Hindlimb muscle (tissue), 1 donor: Measurements from ENCODE around the gene CELF2. TPM values are rescaled to one million over a fixed set of nuclear protein-coding genes. Genes with fewer than 3 reads are reported as not detected.
"Not testable (repeated sequence)": the region's sequence is repeated elsewhere in the genome, so short reads cannot be mapped to it uniquely, and the experiment has no call there.

ENCODE experiments used
- DNase-seq: peaks from one replicate; pipeline ENCODE4 v3.0.0-alpha.2; 2013
- polyA plus RNA-seq: library from polyadenylated mRNA; unstranded; fragments of 120-200 nt; gene quantifications from one replicate; pipeline ENCODE4 v1.2.1, GENCODE V29; 2013; ENCODE audit not compliant: insufficient read length

CELF2 gene
- 90.1 TPM for polyA plus RNA-seq

DNA sequence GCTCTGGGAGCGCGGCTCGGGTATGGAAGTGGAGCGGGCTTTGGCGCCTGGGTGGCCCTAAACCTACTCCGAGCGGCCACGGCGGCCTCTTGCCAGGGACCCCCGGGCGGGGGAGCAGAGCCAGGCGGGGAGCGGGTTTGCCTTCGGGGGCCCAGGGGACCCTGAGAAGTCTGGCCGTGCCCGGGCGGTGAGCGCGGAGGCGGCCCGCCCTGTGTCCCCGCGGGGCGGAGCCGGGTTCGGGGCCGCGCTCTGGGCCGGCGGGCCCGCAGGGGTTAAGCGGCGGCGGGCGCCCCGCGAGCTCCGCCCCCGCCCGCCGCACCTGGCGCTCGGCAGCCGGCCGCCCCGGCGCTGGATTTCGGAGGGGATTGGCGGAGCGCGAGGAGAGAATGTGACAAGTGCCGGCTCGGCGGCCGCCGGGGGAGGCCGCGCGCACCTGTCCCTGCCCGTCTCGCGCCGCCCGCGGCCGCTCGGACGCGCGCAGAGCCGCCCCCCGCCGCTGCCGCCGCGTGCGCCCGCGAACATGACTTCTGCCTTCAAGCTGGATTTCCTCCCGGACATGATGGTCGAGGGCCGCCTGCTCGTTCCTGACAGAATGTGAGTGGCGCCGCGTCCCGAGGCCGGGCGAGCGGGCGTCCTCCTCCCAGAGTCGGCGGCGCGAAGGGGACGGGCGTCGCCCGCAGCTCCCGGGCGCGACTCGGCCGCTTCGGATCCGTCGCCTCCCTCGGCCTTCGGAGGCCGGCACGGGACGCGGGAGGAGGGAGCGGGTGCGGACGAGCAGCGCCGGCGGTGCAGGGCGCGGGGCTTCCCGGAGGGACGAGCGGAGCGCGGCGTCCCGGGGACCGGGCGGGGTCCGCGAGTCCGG, at the start of gene CELF2:
TSS of gene CELF2 (plus strand) at position 303 of the 862 bp plus-strand sequence. CDS start at position 521, 218 bp downstream.
- DNase-seq, result peak; percentile 69

DNA sequence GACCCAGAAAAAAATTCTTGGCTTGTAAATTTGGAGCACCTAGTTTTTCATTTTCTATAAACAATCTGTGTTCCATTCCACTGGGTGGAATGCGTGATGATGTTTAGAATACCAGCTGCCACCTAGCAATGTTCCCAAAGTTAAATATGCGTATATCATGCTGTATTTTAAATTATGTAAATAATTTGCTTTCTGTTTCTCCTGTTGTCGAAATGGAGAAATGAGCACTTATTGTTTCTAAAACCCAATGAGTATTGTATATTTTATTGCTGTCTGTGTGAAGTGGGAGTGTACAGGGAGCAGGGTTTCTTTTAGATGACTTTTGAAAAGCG, 49.4 kb upstream of the CELF2 start:
- no peak for DNase-seq

DNA sequence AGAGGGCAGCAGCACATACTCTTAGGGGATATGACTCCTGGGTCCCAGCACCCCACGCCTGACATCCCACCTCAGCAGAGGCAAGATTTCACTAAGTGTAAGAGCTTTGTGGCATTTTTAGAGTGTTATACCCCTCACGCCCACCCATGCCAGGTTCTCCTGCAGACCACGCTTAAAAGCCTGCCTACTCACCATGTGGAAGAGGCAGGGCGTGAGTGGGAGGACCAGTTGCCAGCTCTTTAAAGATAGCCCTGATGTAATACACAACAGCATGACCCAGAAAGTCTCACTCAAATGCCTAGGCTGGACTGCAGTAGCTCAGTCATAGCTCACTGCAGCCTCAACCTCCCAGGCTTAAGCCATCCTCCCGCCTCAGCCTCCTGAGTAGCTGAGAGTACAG, 44.4 kb upstream of the CELF2 start:
- DNase-seq, result no peak

DNA sequence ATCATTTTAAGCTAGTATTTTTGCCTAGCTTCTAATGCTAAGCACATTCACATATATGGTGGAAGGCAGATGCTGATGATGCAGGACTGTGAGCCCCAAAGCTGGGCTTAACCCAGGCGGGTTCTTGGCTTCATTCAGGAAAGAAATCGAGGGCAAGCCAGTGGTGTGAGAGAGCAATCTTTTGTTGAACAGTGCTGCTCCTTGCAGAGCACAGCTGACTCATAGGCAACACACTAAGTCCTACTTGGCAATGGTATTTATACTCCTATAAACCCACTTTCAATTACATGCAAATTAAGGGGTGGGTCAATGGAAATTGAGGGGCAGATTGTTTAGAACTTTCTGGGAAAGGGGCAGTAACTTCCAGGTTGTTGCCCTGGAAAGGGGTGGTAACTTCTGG, 42.0 kb upstream of the CELF2 start:
- DNase-seq, result no peak

DNA sequence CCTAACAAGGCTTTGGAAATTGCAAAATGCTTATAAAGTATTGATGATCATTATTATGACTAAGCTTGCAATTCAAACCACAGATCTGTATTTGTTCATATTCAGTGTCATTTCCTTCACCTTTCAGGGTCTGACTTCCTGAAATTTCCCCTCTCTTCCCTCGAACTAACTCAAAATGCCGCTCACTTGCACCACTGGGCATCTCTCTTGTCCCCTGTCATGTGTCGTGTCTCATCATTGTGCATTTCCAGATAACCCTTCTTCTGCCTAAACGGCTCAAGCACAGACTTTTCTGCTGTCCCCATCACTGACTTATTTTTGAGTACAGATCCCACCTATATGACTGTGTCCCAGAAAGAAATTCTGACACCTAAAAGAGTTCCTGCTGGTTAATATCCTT, 41.0 kb upstream of the CELF2 start:
- DNase-seq, result no peak

DNA sequence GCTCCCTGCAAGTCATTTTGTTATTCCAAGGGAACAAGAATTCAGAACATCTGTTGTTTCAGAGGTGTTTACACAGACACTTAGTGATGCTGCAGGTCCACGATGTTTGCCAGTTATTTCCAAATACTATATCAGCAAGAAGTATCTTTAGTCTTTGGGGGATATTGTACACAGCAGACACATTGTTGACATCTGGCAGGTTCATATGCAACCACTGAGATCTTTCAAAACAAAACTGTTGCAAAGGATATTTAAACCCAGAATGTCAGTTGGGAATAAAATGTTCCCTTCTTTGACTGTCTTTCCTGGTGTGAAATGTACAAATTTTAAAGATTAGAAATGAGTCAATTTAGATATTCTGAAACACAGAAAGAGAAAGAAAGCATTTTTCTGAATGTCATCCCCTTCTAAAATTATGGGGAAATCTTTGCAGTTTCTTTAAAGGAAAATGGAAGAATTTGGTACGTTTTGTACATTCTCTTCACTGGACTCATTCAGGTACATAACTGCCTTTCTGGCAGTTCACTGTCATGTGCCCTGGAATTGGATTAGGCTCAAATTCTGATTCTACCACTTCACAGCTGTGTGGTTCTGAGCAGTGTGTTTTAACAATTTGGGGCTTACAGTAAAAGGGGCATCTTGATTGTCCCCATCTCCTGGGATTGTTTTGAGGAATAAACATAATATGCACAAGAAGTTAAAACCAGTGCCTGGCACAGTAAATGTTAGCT, 40.3 kb upstream of the CELF2 start:
- no peak for DNase-seq

DNA sequence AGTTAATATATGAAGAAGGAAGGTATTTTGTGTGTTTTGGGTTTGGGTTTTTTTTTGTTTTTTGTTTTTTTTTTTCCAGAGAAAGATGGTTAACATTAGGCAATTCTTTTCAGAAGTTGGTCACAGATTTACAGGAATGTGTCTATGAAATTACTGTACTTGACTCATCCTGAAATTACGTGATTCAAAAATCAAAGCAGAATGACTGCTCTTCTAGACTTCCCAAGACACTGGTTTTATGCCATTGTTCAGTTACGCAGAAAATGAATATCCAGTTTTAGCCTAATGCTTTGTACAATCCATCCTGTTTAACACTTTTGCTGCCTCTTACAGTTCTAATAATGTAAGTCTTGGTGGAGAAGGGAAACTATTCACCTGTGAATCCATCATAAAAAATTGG, 39.7 kb upstream of the CELF2 start:
- DNase-seq, result no peak

DNA sequence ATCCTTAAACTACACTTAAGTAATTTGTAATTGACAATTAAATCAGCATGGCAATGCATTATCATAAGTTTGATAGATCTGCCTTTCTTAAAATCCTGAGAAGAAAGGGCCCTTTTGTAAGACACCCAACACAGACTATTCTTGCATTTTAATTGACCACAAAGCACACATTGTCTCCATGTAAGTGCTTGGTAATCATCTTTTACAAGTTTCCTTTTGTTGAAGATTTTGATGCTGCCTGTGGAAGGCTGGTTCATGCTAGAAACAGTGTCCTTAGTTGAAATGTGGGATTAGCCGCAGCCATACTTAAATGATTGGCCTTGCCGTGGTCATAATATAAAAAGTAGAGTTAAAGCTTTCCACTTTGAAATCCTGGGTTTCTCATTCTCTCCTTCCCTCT, 32.3 kb upstream of the CELF2 start:
- no peak for DNase-seq

DNA sequence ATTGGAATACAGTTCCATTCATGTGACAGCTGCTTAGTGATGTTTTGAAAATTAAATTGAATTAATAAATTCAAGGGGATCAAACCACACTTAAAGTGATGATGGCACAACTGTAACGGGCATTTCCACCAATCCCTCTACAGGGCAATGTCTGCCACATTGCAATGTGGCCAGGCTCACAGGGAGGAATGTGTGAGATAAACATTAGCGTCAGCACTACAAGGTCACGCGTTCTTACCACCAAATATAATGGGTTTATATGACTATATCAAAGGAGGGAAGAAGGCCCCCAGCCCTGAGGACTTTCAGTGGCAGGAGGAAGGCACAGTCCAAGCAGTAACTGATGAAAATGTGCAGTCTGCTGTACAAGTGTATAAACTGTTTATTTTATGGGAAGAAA, 31.1 kb upstream of the CELF2 start:
- DNase-seq, result no peak

DNA sequence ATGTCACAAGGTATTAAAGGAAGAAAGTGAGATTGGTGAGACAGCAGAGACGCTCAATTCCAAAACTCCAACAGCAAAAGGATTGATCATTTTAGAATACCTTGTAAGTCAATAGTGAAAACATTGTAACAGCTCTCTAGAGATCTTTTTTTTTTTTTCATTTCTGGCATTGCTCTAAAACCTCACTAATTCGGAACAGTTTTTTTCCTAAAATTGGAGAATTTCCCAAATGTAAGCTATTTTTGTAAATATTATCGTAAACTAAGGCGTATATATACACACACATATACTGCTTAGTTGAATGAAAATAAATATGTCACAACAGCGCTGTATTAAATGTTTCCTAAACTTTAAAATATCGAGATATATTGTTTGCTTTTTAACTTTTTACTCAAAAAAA, 30.6 kb upstream of the CELF2 start:
- no peak for DNase-seq

DNA sequence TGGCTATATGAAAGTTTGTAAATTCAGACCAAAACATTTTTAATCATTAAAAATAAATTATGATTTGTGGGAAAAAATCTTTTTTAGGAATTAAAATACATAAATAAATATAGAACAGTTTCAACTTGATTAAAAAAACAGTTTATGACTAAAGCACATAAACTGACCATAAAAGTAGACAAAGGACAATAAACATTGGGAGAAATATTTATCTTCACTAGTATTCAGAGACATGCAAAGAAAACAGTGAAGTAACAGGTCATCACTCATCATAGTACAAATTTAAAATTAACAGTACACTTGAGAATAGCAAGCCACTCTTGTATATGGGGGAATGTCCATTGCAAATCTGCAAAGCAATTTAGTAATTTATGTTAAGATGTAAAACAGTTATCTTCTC, 28.0 kb upstream of the CELF2 start:
- DNase-seq, result no peak

DNA sequence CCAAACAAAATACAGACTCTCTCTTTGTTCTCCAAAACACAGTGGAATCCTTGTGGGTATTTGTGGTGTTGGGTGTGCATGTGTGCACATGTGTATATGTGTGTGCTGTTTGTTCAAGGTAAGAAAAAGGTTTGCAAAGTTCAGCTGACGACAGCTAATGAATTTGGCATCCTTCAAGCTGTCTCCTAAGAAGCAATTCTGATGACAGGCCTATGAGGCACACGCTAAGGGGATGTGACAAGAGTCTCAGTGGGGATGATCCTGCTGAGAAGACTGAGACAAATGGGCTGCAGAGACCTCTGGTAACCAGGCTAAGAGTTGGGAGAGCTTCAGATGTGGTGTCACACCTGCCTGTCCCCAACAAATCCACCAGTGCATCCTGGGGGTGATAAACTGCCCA, 26.5 kb upstream of the CELF2 start:
- DNase-seq, result no peak

DNA sequence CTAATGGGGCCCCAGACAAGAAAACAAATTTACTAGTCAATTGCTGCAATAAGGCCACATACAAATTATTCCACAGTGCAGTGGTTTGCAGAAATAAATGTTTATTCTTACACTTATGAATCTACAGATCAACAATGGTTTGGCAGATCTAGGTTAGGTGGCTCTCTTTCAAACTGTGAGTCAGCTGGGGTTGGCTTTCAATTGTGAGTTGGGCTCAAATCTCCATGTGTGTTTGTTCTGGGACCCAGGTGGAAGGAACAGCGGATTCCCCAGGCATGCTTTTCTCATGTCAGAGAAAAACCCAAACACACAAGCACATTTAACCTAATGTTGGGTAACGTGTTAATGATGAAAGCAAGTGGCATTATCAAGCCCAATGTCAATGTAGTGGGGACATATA, 25.6 kb upstream of the CELF2 start:
- no peak for DNase-seq

DNA sequence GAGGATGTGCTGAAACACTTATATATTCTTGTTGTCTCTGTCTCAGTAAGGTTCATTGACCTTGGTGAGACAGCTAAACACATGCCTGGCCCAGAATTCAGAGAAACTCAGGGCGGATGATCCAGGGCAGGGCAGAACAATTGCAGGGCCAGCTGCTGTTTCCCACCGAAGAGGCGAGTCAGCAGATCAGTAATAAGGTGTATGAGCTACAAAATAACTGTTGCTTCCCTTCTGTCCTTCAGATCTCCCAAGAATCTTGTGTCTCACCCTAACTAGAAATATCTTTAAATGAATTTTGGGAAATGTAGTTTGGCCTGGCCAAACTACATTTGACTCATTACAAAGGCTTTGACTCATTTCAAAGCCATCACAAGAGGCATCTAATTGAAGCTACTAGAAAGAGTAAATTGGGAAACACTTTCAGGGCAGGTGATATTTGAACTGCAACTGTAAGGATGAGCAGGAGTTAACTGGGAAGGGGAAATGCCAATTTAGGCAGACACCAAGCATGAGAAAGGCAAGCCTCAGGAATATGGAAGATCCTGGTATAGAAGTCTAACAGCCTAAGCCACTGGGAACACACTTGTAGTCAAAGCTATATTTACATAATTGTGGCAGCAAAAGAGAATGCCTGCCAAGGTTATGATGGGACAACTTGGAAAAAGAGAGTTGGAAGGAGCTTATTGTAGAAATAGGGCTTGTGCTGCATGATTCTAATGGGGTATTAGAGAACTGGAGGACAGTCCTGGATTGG, 24.5 kb upstream of the CELF2 start:
- DNase-seq, result no peak

DNA sequence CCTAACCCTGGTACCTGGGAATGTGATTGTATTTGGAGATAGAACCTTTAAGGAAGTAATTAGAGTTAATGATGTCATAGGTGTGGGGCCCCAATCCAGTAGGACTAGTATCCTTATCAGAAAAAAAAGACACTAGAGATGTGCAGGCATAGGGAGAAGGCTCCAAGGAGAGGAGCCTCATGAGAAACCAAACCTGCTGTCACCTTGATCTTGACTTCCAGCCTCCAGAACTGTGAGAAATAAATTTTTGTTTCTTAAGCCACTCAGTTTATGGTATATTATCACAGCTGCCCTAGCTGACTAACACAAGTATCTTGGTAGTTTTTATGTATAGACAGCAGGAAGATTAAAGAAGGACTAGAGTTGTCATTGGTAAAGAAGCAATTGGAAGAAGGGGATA, 23.9 kb upstream of the CELF2 start:
- no peak for DNase-seq

DNA sequence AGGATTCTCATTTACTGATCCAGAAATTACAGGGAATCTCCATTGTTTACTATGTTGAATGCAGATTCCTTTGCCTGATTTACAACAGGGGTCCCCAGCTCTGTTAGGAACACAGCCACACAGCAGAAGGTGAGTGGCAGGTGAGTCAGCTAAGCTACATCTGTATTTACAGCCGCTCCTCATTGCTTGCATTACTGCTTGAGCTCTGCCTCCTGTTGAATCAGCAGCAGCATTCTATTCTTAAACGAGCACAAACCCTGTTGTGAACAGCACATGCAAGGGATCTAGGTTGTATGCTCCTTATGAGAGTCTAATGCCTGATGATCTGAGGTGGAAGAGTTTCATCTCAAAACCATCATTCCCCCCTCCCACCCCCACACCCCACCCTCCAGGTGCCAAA, 23.3 kb upstream of the CELF2 start:
- no peak for DNase-seq

DNA sequence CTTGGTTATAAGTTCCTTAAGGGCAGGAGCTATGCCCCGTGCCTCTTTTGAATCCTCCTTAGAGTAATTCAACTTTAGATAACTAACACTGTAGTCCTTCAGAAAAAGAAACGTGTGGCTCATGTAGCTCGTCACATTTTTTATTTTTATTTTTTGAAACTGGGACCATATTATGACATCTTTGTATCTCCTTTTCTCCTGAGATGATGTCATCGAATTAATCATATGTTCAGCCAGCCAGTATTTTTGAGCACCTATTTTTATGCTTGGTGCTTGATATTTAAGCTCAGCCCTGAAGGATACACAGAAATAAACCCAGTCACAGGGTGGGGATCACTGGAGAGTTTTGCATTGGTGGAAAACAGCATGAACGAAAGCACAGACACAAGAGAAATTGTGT, 22.6 kb upstream of the CELF2 start:
- DNase-seq, result no peak

DNA sequence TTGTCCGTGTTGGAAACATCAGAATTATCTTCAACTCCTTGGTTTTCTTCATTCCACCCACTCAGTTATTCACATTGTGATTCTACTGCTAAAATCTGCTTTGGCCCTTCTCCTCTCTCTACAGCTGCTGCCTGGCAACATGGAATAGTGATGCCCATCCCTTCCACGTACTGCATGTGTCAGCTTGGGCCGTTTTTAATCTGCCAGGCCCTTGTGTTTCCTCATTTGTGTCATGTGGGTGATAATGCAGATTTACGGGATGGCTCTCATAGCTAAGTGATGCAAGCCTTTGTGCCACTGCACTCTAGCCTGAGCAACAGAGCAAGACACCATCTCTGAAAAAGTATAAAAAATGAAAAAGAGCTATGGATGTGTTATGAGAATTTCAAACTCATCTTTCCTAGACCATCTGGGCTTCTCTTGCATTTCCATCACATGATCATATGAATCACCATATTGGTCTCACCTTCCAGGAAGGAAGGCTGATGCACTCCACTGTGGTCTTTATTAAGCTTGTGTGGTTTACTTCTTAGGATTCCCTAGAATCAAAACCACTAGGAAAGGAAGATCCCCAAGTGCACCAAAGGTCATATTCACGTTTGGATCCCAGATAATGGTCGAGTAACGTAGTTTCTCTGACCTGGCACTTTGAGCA, 20.6 kb upstream of the CELF2 start:
- DNase-seq, result no peak

DNA sequence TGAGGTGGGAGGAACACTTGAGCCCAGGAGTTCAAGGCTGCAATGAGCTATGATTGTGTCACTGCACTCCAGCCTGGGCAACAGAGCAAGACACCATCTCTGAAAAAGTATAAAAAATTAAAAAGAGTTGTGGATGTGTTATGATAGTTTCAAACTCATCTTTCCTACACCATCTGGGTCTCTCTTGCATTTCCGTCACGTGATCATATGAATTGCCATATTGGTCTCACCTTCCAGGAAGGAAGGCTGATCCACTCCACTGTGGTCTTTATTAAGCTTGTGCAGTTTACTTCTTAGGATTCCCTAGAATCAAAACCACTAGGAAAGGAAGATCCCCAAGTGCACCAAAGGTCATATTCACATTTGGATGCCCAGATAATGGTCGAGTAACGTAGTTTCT, 18.2 kb upstream of the CELF2 start:
- DNase-seq, result not testable (repeated sequence)

DNA sequence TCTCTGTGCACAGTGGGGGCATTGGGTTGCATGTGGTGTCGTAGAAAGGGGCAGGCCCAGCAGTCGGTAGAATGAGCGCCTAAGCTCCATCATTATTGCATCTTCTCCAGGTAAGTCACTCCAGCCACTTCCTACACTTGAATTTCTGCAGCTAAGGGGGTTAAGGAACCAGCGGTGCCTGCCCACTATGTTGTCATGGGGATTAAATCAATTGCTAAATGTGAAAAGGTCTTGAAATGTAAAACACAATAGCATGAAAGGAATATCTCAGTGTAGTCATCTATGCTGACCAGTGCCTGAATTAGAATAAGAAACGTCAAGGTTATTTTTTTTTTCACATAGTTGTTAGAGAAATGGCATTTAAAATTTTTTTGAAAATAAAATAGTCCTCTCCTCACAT, 15.2 kb upstream of the CELF2 start:
- DNase-seq, result no peak

DNA sequence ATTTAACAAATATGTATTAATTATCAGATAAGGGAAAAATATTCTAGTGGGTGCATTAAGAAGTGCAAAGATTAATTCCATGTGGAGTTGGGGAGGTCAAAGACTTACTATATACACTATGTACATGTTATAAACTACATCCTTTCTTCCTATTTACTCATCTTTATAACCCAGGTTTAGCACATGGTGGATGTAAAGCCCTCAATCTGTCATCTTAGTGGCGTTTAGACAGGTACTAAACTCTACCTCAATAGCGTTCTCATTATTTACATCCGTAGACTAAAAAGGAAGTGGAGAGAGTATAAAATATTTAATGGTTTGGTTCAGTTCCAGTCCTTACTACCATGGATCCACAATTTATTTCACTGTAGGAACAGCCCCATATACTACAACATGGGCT, 14.8 kb upstream of the CELF2 start:
- DNase-seq, result no peak

DNA sequence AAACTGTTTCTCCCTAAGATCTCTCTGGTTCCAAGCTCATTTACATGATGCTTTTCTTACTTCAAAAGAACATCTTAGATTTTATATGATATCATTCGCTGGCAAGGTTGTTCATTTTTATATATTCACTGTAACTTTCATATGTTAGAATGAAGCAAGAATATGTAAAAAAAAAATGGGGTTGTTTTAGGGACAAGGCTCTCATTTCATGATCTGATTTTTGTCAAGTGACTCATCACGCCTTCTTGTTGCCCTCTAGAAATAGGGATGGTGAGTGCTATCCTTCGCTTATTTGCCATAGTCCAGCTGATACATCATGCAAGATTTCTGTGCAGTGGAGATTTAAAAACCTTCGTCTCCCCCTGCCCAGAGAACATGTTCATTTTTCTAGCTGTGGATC, 14.0 kb upstream of the CELF2 start:
- no peak for DNase-seq
